H1 (cell line): Measurements from ENCODE around the gene HS2ST1. TPM values are rescaled to one million over a fixed set of nuclear protein-coding genes. Genes with fewer than 3 reads are reported as not detected.

ENCODE experiments used
- CTCF ChIA-PET: fragments of 300-600 bp; sonication (Branson Sonifier 250); formaldehyde crosslinking; loops from one replicate; lab custom pipeline; 2021; ENCODE audit not compliant: partially characterized antibody; lab: Charles Lee
- POLR2A ChIA-PET: fragments of 300-600 bp; sonication (Branson Sonifier 250); formaldehyde crosslinking; loops from one replicate; lab custom pipeline; 2021; ENCODE audit warnings: inconsistent platforms; ENCODE audit not compliant: partially characterized antibody; lab: Charles Lee
- DNase-seq, 2 experiments: peaks; one replicate each; pipeline versions ENCODE4 v3.0.0 to v3.0.0-alpha.2; 2010 to 2022; ENCODE audit warnings: low spot score in 2 of 2, low read depth in 1 of 2, mixed read lengths in 1 of 2
- FAIRE-seq: peaks from 2 replicates; lab custom pipeline; 2011; peaks lifted over from hg19 to GRCh38; lab: Jason Lieb, UNC
- H2AFZ ChIP-seq: 2 replicates; pipeline ENCODE4 v1.8.1; 2012; ENCODE audit warnings: low read length, inconsistent platforms
- H2AK5ac ChIP-seq: 2 replicates; pipeline ENCODE4 v1.6.1; 2013; ENCODE audit warnings: low read depth, low read length
- H2BK120ac ChIP-seq: replicated peaks from 2 replicates; pipeline ENCODE3; 2013; ENCODE audit warnings: low read depth, low read length, inconsistent platforms
- H2BK12ac ChIP-seq: 2 replicates; pipeline ENCODE4 v1.6.1; 2013; ENCODE audit warnings: low read depth, low read length
- H2BK15ac ChIP-seq: 2 replicates; pipeline ENCODE4 v1.6.1; 2013; ENCODE audit warnings: low read length
- H2BK20ac ChIP-seq: 2 replicates; pipeline ENCODE4 v1.6.1; 2013; ENCODE audit warnings: low read length
- H2BK5ac ChIP-seq: 2 replicates; pipeline ENCODE4 v1.6.1; 2013; ENCODE audit warnings: low read depth, low read length
- H3K14ac ChIP-seq: 2 replicates; pipeline ENCODE4 v1.6.1; 2013; ENCODE audit warnings: inconsistent platforms; ENCODE audit not compliant: insufficient read length
- H3K18ac ChIP-seq: 2 replicates; pipeline ENCODE4 v1.6.1; 2013; ENCODE audit warnings: low read length; ENCODE audit errors: extremely low read depth
- H3K23ac ChIP-seq: 2 replicates; pipeline ENCODE4 v1.6.1; 2013; ENCODE audit warnings: inconsistent platforms; ENCODE audit not compliant: insufficient read length
- H3K23me2 ChIP-seq: 2 replicates; pipeline ENCODE4 v1.6.1; 2013; ENCODE audit warnings: low read depth, low read length
- H3K27ac ChIP-seq: 2 replicates; pipeline ENCODE4 v1.6.1; 2011; ENCODE audit warnings: low read depth, low read length, inconsistent platforms
- H3K27me3 ChIP-seq, 4 experiments: replicated peaks in 1 of 4; 1 replicate in 1 of 4; 2 replicates in 3 of 4; pipeline versions ENCODE4 v1.6.1 to v1.8.1; 2011 to 2013; ENCODE audit warnings: low read length in 3 of 4, mild to moderate bottlenecking in 3 of 4, inconsistent platforms in 2 of 4, mixed read lengths in 2 of 4, moderate library complexity in 1 of 4; ENCODE audit not compliant: control insufficient read depth in 3 of 4, insufficient read depth in 3 of 4; ENCODE audit errors: extremely low read depth in 1 of 4
- H3K36me3 ChIP-seq, 4 experiments: 2 replicates each; pipeline versions ENCODE4 v1.6.1 to v1.8.1; 2011 to 2013; ENCODE audit warnings: mild to moderate bottlenecking in 4 of 4, low read length in 3 of 4, moderate library complexity in 2 of 4, control low read depth in 1 of 4, inconsistent platforms in 1 of 4; ENCODE audit not compliant: insufficient read depth in 4 of 4, control insufficient read depth in 2 of 4
- H3K4ac ChIP-seq: replicated peaks from 2 replicates; pipeline ENCODE3; 2013; ENCODE audit warnings: low read length, low read depth, mixed read lengths, inconsistent platforms; ENCODE audit not compliant: insufficient read length
- H3K4me1 ChIP-seq, 4 experiments: replicated peaks in 1 of 4; 1 replicate in 1 of 4; 2 replicates in 3 of 4; pipeline versions ENCODE4 v1.6.1 to v1.8.1; 2011 to 2013; ENCODE audit warnings: low read length in 3 of 4, inconsistent platforms in 2 of 4, mixed read lengths in 1 of 4; ENCODE audit not compliant: insufficient read depth in 4 of 4, control insufficient read depth in 3 of 4
- H3K4me2 ChIP-seq, 2 experiments: 2 replicates each; pipeline versions ENCODE4 v1.6.1 to v1.8.1; 2011 to 2013; ENCODE audit warnings: low read depth in 2 of 2, low read length in 2 of 2, control low read depth in 1 of 2, inconsistent platforms in 1 of 2, mild to moderate bottlenecking in 1 of 2; ENCODE audit not compliant: insufficient read depth in 1 of 2
- H3K4me3 ChIP-seq, 4 experiments: fragments of 200-600, 300-600 bp in 1 of 4; sonication (generic), shearing (Covaris generic), sonication (Bioruptor Twin) in 1 of 4; 2 replicates each; pipeline versions ENCODE4 v1.5.1 to v1.8.1; 2011 to 2016; ENCODE audit warnings: low read length in 4 of 4, low read depth in 3 of 4, control low read depth in 2 of 4, inconsistent platforms in 2 of 4, mild to moderate bottlenecking in 2 of 4, mixed read lengths in 1 of 4, moderate library complexity in 1 of 4; ENCODE audit not compliant: insufficient read depth in 2 of 4; ENCODE audit errors: extremely low read depth in 1 of 4
- H3K56ac ChIP-seq: replicated peaks from 2 replicates; pipeline ENCODE3; 2013; ENCODE audit warnings: low read depth, mild to moderate bottlenecking, mixed read lengths, low read length, inconsistent platforms; ENCODE audit not compliant: insufficient read length
- H3K79me1 ChIP-seq: 2 replicates; pipeline ENCODE4 v1.6.1; 2013; ENCODE audit warnings: low read depth, low read length, control low read depth
- H3K79me2 ChIP-seq, 2 experiments: 2 replicates each; pipeline versions ENCODE4 v1.6.1 to v1.8.1; 2012 to 2013; ENCODE audit warnings: low read length in 2 of 2, mild to moderate bottlenecking in 2 of 2, inconsistent platforms in 1 of 2; ENCODE audit not compliant: insufficient read depth in 2 of 2, control insufficient read depth in 1 of 2
- H3K9ac ChIP-seq, 4 experiments: replicated peaks in 1 of 4; 1 replicate in 1 of 4; 2 replicates in 3 of 4; pipeline versions ENCODE4 v1.6.1 to v1.8.1; 2011 to 2013; ENCODE audit warnings: low read depth in 3 of 4, low read length in 3 of 4, control low read depth in 2 of 4, mild to moderate bottlenecking in 2 of 4, moderate library complexity in 2 of 4, inconsistent platforms in 1 of 4; ENCODE audit errors: extremely low read depth in 1 of 4
- H3K9me3 ChIP-seq, 2 experiments: 2 replicates each; pipeline versions ENCODE4 v1.6.1 to v1.8.1; 2012 to 2013; ENCODE audit warnings: mild to moderate bottlenecking in 2 of 2, moderate library complexity in 2 of 2, control low read depth in 1 of 2, inconsistent platforms in 1 of 2, low read depth in 1 of 2, low read length in 1 of 2, mixed read lengths in 1 of 2; ENCODE audit not compliant: insufficient read depth in 2 of 2
- H4K20me1 ChIP-seq, 2 experiments: replicated peaks in 1 of 2; 2 replicates each; pipeline versions ENCODE3 to v1.8.1; 2011 to 2013; ENCODE audit warnings: inconsistent platforms in 2 of 2, low read length in 2 of 2, mild to moderate bottlenecking in 1 of 2; ENCODE audit not compliant: insufficient read depth in 2 of 2, control insufficient read depth in 1 of 2
- H4K5ac ChIP-seq: 2 replicates; pipeline ENCODE4 v1.6.1; 2013; ENCODE audit warnings: low read length, low read depth, mixed read lengths, inconsistent platforms; ENCODE audit not compliant: insufficient read length
- H4K8ac ChIP-seq: 2 replicates; pipeline ENCODE4 v1.8.0; 2013; ENCODE audit warnings: mild to moderate bottlenecking, moderate library complexity, low read length, inconsistent platforms; ENCODE audit not compliant: insufficient read depth; ENCODE audit errors: extremely low read depth
- H4K91ac ChIP-seq: replicated peaks from 2 replicates; pipeline ENCODE3; 2013; ENCODE audit warnings: low read length, mixed read lengths, inconsistent platforms; ENCODE audit not compliant: insufficient read length
- BRCA1 ChIP-seq: IDR thresholded peaks from 2 replicates; pipeline ENCODE4 v1.6.1; 2012; ENCODE audit warnings: low read depth, low read length, improper control_type of control experiment
- EZH2 ChIP-seq: fragments of 200-600 bp; sonication (generic); IDR thresholded peaks from 2 replicates; pipeline ENCODE4 v1.7.1; 2012; ENCODE audit warnings: low read depth, mild to moderate bottlenecking, moderate library complexity, low read length, inconsistent platforms; ENCODE audit not compliant: severe bottlenecking
- JUND ChIP-seq: IDR thresholded peaks from 2 replicates; pipeline ENCODE4 v1.6.1; 2011; ENCODE audit warnings: mild to moderate bottlenecking, improper control_type of control experiment, low read length
- MAFK ChIP-seq: IDR thresholded peaks from 2 replicates; pipeline ENCODE4 v1.6.1; 2012; ENCODE audit warnings: low read depth, mild to moderate bottlenecking, improper control_type of control experiment, low read length
- PHF8 ChIP-seq: fragments of 200-600 bp; sonication (generic); conservative IDR thresholded peaks from 2 replicates; pipeline ENCODE4 v1.7.1; 2012; ENCODE audit warnings: low read depth, mild to moderate bottlenecking, inconsistent platforms, low read length, moderate library complexity
- POLR2A ChIP-seq, 2 experiments: IDR thresholded peaks; 1 replicate in 1 of 2; 2 replicates in 1 of 2; pipeline ENCODE4 v1.6.1; 2011; ENCODE audit warnings: low read depth in 2 of 2, low read length in 2 of 2, mild to moderate bottlenecking in 2 of 2; ENCODE audit errors: control extremely low read depth in 1 of 2
- RFX5 ChIP-seq: IDR thresholded peaks from 2 replicates; pipeline ENCODE4 v1.6.1; 2011; ENCODE audit warnings: low read depth, low read length, improper control_type of control experiment, borderline replicate concordance
- SIRT6 ChIP-seq: IDR thresholded peaks from one replicate; pipeline ENCODE4 v1.7.1; 2012; ENCODE audit warnings: low read length, inconsistent platforms
- SUZ12 ChIP-seq: fragments of 200-600 bp; sonication (generic); IDR thresholded peaks from 2 replicates; pipeline ENCODE4 v1.6.1; 2012; ENCODE audit warnings: mild to moderate bottlenecking, inconsistent platforms, low read length, moderate library complexity, mixed read lengths
- TAF7 ChIP-seq: optimal IDR thresholded peaks from 2 replicates; pipeline ENCODE3; 2011; ENCODE audit warnings: low read depth, mild to moderate bottlenecking, inconsistent platforms, low read length, moderate library complexity, borderline replicate concordance
- TCF12 ChIP-seq: IDR thresholded peaks from 2 replicates; pipeline ENCODE4 v1.6.1; 2011; ENCODE audit warnings: low read depth, mild to moderate bottlenecking, low read length
- WGBS, 2 experiments: shearing (Covaris generic) in 1 of 2; methylation state at CpG; one replicate each; pipeline versions ENCODE4 v1.1.6 to v1.1.7; 2013 to 2015; ENCODE audit warnings: low lambda C conversion rate in 2 of 2, mixed read lengths in 2 of 2, inconsistent platforms in 1 of 2, low coverage in 1 of 2, missing lambda C conversion rate in 1 of 2; ENCODE audit not compliant: insufficient replicate concordance in 2 of 2, insufficient coverage in 1 of 2, insufficient read length in 1 of 2; ENCODE audit errors: extremely low coverage in 1 of 2, missing lambda C conversion rate in 1 of 2; 5-methylcytosine and 5-hydroxymethylcytosine counted together
- polyA plus RNA-seq, 7 experiments: library from polyadenylated mRNA; depleted of rRNA in 3 of 7; stranded (reverse) in 5 of 7; unstranded in 2 of 7; fragments of >200 nt in 5 of 7; fragments of 200-250 nt in 2 of 7; gene quantifications; 1 replicate in 5 of 7; 2 replicates in 1 of 7; 4 replicates in 1 of 7; pipeline versions ENCODE4 v1.2.1 to v1.2.3, GENCODE V29; 2011 to 2013; ENCODE audit warnings: missing spikeins in 2 of 7, mixed read lengths in 2 of 7
- total RNA-seq: library from RNA; stranded (reverse); fragmentation: NEBNext Ultra II Directional; extraction: Animal tissue kit (Norgen Biotek cat#: 25700); gene quantifications from 2 replicates; pipeline ENCODE4 v1.2.1, GENCODE V29; 2021
- TF ChIP-seq, protein P1 (sequence below): IDR thresholded peaks from 2 replicates; pipeline ENCODE4 v1.6.1; 2012; ENCODE audit warnings: inconsistent platforms

Gene HS2ST1
- total and polyA plus RNA-seq, 2 of the 8 experiments (the other 6 are each of a cell fraction or from before 2014, with no cell fraction given) = 5.2 to 28.3 TPM

- Histone ChIP-seq H3K4me1 (no peaks in the 10 kb centered on the region), H2BK120ac (no peak overlapping the region), H3K9ac (no peak overlapping the region), H3K4ac (no peak overlapping the region), H2BK12ac (no peak overlapping the region), H3K14ac (no peak overlapping the region), H2AK5ac (no peak overlapping the region), H2BK5ac (no peak overlapping the region), H3K4me3 (no peak overlapping the region), H2BK20ac (no peak overlapping the region), H3K9me3 (no peaks in the 10 kb centered on the region), H3K79me1 (no peaks in the 10 kb centered on the region), H3K4me2 (no peak overlapping the region), H3K23me2 (no peaks in the 10 kb centered on the region), H4K91ac (no peak overlapping the region), H3K27me3 (no peaks in the 10 kb centered on the region), H4K5ac (no peak overlapping the region), H3K18ac (no peak overlapping the region), H4K8ac (no peak overlapping the region), H3K27ac (no peak overlapping the region), H3K23ac (no peak overlapping the region), H3K79me2 (no peaks in the 10 kb centered on the region), H2BK15ac (no peak overlapping the region), H3K56ac (no peak overlapping the region), H2AFZ (no peak overlapping the region), H3K36me3 (no peaks in the 10 kb centered on the region), H4K20me1 (no peaks in the 10 kb centered on the region)
- ChIA-PET CTCF (interaction anchor here (0.6 to 2.7 kb wide), 5 partner anchors 8 to 1144 kb away, joined by 3 to 8 read pairs (median 6); no protein-coding TSS in a partner anchor), POLR2A (no interaction called here)
- DNase-seq (no peak), FAIRE-seq (no peak)
- WGBS, 2 experiments = 96% methylated on average over 6 of the region's 6 CpGs; no CpG with 5 or more reads in 1 of the 2 experiments
- TF ChIP-seq JUND (no peak), PHF8 (no peak), TAF7 (no peak), TCF12 (no peak), EZH2 (no peak), RFX5 (no peak), MAFK (no peak), BRCA1 (no peak), SIRT6 (no peak), POLR2A (IDR thresholded peaks at IDR 0.05; ENCODE audit: control extremely low read depth in 1 of 2, low read depth in 2 of 2, low read length in 2 of 2) (no peak), SUZ12 (no peak)
- TF ChIP-seq, protein P1, sequence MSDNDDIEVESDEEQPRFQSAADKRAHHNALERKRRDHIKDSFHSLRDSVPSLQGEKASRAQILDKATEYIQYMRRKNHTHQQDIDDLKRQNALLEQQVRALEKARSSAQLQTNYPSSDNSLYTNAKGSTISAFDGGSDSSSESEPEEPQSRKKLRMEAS = no peak
Observed at GRCh38 chr1:87123610-87124009, 209.2 kb downstream of the HS2ST1 start.
